H1 (cell line): ENCODE measurements around the gene TUBGCP3. TPM values are rescaled to one million over a fixed set of nuclear protein-coding genes. Genes with fewer than 3 reads are reported as not detected.

Experiments used
- CTCF ChIA-PET: fragments of 300-600 bp; sonication (Branson Sonifier 250); formaldehyde crosslinking; loops from one replicate; lab custom pipeline; 2021; ENCODE audit not compliant: partially characterized antibody; lab: Charles Lee
- POLR2A ChIA-PET: fragments of 300-600 bp; sonication (Branson Sonifier 250); formaldehyde crosslinking; loops from one replicate; lab custom pipeline; 2021; ENCODE audit warnings: inconsistent platforms; ENCODE audit not compliant: partially characterized antibody; lab: Charles Lee
- DNase-seq, 2 experiments: peaks; one replicate each; pipeline versions ENCODE4 v3.0.0 to v3.0.0-alpha.2; 2010 to 2022; ENCODE audit warnings: low spot score in 2 of 2, low read depth in 1 of 2, mixed read lengths in 1 of 2
- FAIRE-seq: peaks from 2 replicates; lab custom pipeline; 2011; peaks lifted over from hg19 to GRCh38; lab: Jason Lieb, UNC
- H2AFZ ChIP-seq: 2 replicates; pipeline ENCODE4 v1.8.1; 2012; ENCODE audit warnings: low read length, inconsistent platforms
- H2AK5ac ChIP-seq: 2 replicates; pipeline ENCODE4 v1.6.1; 2013; ENCODE audit warnings: low read depth, low read length
- H2BK120ac ChIP-seq: replicated peaks from 2 replicates; pipeline ENCODE3; 2013; ENCODE audit warnings: low read depth, low read length, inconsistent platforms
- H2BK12ac ChIP-seq: 2 replicates; pipeline ENCODE4 v1.6.1; 2013; ENCODE audit warnings: low read depth, low read length
- H2BK15ac ChIP-seq: 2 replicates; pipeline ENCODE4 v1.6.1; 2013; ENCODE audit warnings: low read length
- H2BK20ac ChIP-seq: 2 replicates; pipeline ENCODE4 v1.6.1; 2013; ENCODE audit warnings: low read length
- H2BK5ac ChIP-seq: 2 replicates; pipeline ENCODE4 v1.6.1; 2013; ENCODE audit warnings: low read depth, low read length
- H3K14ac ChIP-seq: 2 replicates; pipeline ENCODE4 v1.6.1; 2013; ENCODE audit warnings: inconsistent platforms; ENCODE audit not compliant: insufficient read length
- H3K18ac ChIP-seq: 2 replicates; pipeline ENCODE4 v1.6.1; 2013; ENCODE audit warnings: low read length; ENCODE audit errors: extremely low read depth
- H3K23ac ChIP-seq: 2 replicates; pipeline ENCODE4 v1.6.1; 2013; ENCODE audit warnings: inconsistent platforms; ENCODE audit not compliant: insufficient read length
- H3K23me2 ChIP-seq: 2 replicates; pipeline ENCODE4 v1.6.1; 2013; ENCODE audit warnings: low read depth, low read length
- H3K27ac ChIP-seq: 2 replicates; pipeline ENCODE4 v1.6.1; 2011; ENCODE audit warnings: low read depth, low read length, inconsistent platforms
- H3K27me3 ChIP-seq, 4 experiments: replicated peaks in 1 of 4; 1 replicate in 1 of 4; 2 replicates in 3 of 4; pipeline versions ENCODE4 v1.6.1 to v1.8.1; 2011 to 2013; ENCODE audit warnings: low read length in 3 of 4, mild to moderate bottlenecking in 3 of 4, inconsistent platforms in 2 of 4, mixed read lengths in 2 of 4, moderate library complexity in 1 of 4; ENCODE audit not compliant: control insufficient read depth in 3 of 4, insufficient read depth in 3 of 4; ENCODE audit errors: extremely low read depth in 1 of 4
- H3K36me3 ChIP-seq, 4 experiments: 2 replicates each; pipeline versions ENCODE4 v1.6.1 to v1.8.1; 2011 to 2013; ENCODE audit warnings: mild to moderate bottlenecking in 4 of 4, low read length in 3 of 4, moderate library complexity in 2 of 4, control low read depth in 1 of 4, inconsistent platforms in 1 of 4; ENCODE audit not compliant: insufficient read depth in 4 of 4, control insufficient read depth in 2 of 4
- H3K4ac ChIP-seq: replicated peaks from 2 replicates; pipeline ENCODE3; 2013; ENCODE audit warnings: low read length, low read depth, mixed read lengths, inconsistent platforms; ENCODE audit not compliant: insufficient read length
- H3K4me1 ChIP-seq, 4 experiments: replicated peaks in 1 of 4; 1 replicate in 1 of 4; 2 replicates in 3 of 4; pipeline versions ENCODE4 v1.6.1 to v1.8.1; 2011 to 2013; ENCODE audit warnings: low read length in 3 of 4, inconsistent platforms in 2 of 4, mixed read lengths in 1 of 4; ENCODE audit not compliant: insufficient read depth in 4 of 4, control insufficient read depth in 3 of 4
- H3K4me2 ChIP-seq, 2 experiments: 2 replicates each; pipeline versions ENCODE4 v1.6.1 to v1.8.1; 2011 to 2013; ENCODE audit warnings: low read depth in 2 of 2, low read length in 2 of 2, control low read depth in 1 of 2, inconsistent platforms in 1 of 2, mild to moderate bottlenecking in 1 of 2; ENCODE audit not compliant: insufficient read depth in 1 of 2
- H3K4me3 ChIP-seq, 4 experiments: fragments of 200-600, 300-600 bp in 1 of 4; sonication (generic), shearing (Covaris generic), sonication (Bioruptor Twin) in 1 of 4; 2 replicates each; pipeline versions ENCODE4 v1.5.1 to v1.8.1; 2011 to 2016; ENCODE audit warnings: low read length in 4 of 4, low read depth in 3 of 4, control low read depth in 2 of 4, inconsistent platforms in 2 of 4, mild to moderate bottlenecking in 2 of 4, mixed read lengths in 1 of 4, moderate library complexity in 1 of 4; ENCODE audit not compliant: insufficient read depth in 2 of 4; ENCODE audit errors: extremely low read depth in 1 of 4
- H3K56ac ChIP-seq: replicated peaks from 2 replicates; pipeline ENCODE3; 2013; ENCODE audit warnings: low read depth, mild to moderate bottlenecking, mixed read lengths, low read length, inconsistent platforms; ENCODE audit not compliant: insufficient read length
- H3K79me1 ChIP-seq: 2 replicates; pipeline ENCODE4 v1.6.1; 2013; ENCODE audit warnings: low read depth, low read length, control low read depth
- H3K79me2 ChIP-seq, 2 experiments: 2 replicates each; pipeline versions ENCODE4 v1.6.1 to v1.8.1; 2012 to 2013; ENCODE audit warnings: low read length in 2 of 2, mild to moderate bottlenecking in 2 of 2, inconsistent platforms in 1 of 2; ENCODE audit not compliant: insufficient read depth in 2 of 2, control insufficient read depth in 1 of 2
- H3K9ac ChIP-seq, 4 experiments: replicated peaks in 1 of 4; 1 replicate in 1 of 4; 2 replicates in 3 of 4; pipeline versions ENCODE4 v1.6.1 to v1.8.1; 2011 to 2013; ENCODE audit warnings: low read depth in 3 of 4, low read length in 3 of 4, control low read depth in 2 of 4, mild to moderate bottlenecking in 2 of 4, moderate library complexity in 2 of 4, inconsistent platforms in 1 of 4; ENCODE audit errors: extremely low read depth in 1 of 4
- H3K9me3 ChIP-seq, 2 experiments: 2 replicates each; pipeline versions ENCODE4 v1.6.1 to v1.8.1; 2012 to 2013; ENCODE audit warnings: mild to moderate bottlenecking in 2 of 2, moderate library complexity in 2 of 2, control low read depth in 1 of 2, inconsistent platforms in 1 of 2, low read depth in 1 of 2, low read length in 1 of 2, mixed read lengths in 1 of 2; ENCODE audit not compliant: insufficient read depth in 2 of 2
- H4K20me1 ChIP-seq, 2 experiments: replicated peaks in 1 of 2; 2 replicates each; pipeline versions ENCODE3 to v1.8.1; 2011 to 2013; ENCODE audit warnings: inconsistent platforms in 2 of 2, low read length in 2 of 2, mild to moderate bottlenecking in 1 of 2; ENCODE audit not compliant: insufficient read depth in 2 of 2, control insufficient read depth in 1 of 2
- H4K5ac ChIP-seq: 2 replicates; pipeline ENCODE4 v1.6.1; 2013; ENCODE audit warnings: low read length, low read depth, mixed read lengths, inconsistent platforms; ENCODE audit not compliant: insufficient read length
- H4K8ac ChIP-seq: 2 replicates; pipeline ENCODE4 v1.8.0; 2013; ENCODE audit warnings: mild to moderate bottlenecking, moderate library complexity, low read length, inconsistent platforms; ENCODE audit not compliant: insufficient read depth; ENCODE audit errors: extremely low read depth
- H4K91ac ChIP-seq: replicated peaks from 2 replicates; pipeline ENCODE3; 2013; ENCODE audit warnings: low read length, mixed read lengths, inconsistent platforms; ENCODE audit not compliant: insufficient read length
- BCL11A ChIP-seq, 2 experiments: IDR thresholded peaks; one replicate each; pipeline ENCODE4 v1.6.1; 2011; ENCODE audit warnings: low read depth in 2 of 2, low read length in 2 of 2, mild to moderate bottlenecking in 2 of 2
- CEBPB ChIP-seq: IDR thresholded peaks from 2 replicates; pipeline ENCODE4 v1.6.1; 2012; ENCODE audit warnings: low read depth, low read length
- CHD1 ChIP-seq: IDR thresholded peaks from 2 replicates; pipeline ENCODE4 v1.6.1; 2012; ENCODE audit warnings: low read depth, low read length, improper control_type of control experiment
- CHD2 ChIP-seq: IDR thresholded peaks from 2 replicates; pipeline ENCODE4 v1.6.1; 2012; ENCODE audit warnings: low read length, improper control_type of control experiment
- GABPA ChIP-seq: IDR thresholded peaks from 2 replicates; pipeline ENCODE4 v1.6.1; 2011; ENCODE audit warnings: mild to moderate bottlenecking, low read length, moderate library complexity, borderline replicate concordance; ENCODE audit not compliant: insufficient read depth
- HDAC2 ChIP-seq, 2 experiments: fragments of 300-600 bp in 1 of 2; sonication (generic) in 1 of 2; IDR thresholded peaks; 2 replicates each; pipeline ENCODE4 v1.6.1; 2011 to 2012; ENCODE audit warnings: low read depth in 2 of 2, low read length in 2 of 2, mild to moderate bottlenecking in 2 of 2, moderate library complexity in 2 of 2, borderline replicate concordance in 1 of 2, inconsistent platforms in 1 of 2
- MAFK ChIP-seq: IDR thresholded peaks from 2 replicates; pipeline ENCODE4 v1.6.1; 2012; ENCODE audit warnings: low read depth, mild to moderate bottlenecking, improper control_type of control experiment, low read length
- NANOG ChIP-seq: IDR thresholded peaks from 2 replicates; pipeline ENCODE4 v1.6.1; 2011; ENCODE audit warnings: low read length, low read depth, mild to moderate bottlenecking, inconsistent platforms; ENCODE audit not compliant: insufficient read depth, poor library complexity, severe bottlenecking
- SIN3A ChIP-seq, 2 experiments: IDR thresholded peaks in 1 of 2; conservative IDR thresholded peaks in 1 of 2; 2 replicates each; pipeline ENCODE4 v1.6.1; 2011 to 2012; ENCODE audit warnings: low read length in 2 of 2, improper control_type of control experiment in 1 of 2, low read depth in 1 of 2, mild to moderate bottlenecking in 1 of 2
- SIRT6 ChIP-seq: IDR thresholded peaks from one replicate; pipeline ENCODE4 v1.7.1; 2012; ENCODE audit warnings: low read length, inconsistent platforms
- TEAD4 ChIP-seq: IDR thresholded peaks from 2 replicates; pipeline ENCODE4 v1.6.1; 2012; ENCODE audit warnings: low read depth, low read length, inconsistent platforms, mixed read lengths
- WGBS, 2 experiments: shearing (Covaris generic) in 1 of 2; methylation state at CpG; one replicate each; pipeline versions ENCODE4 v1.1.6 to v1.1.7; 2013 to 2015; ENCODE audit warnings: low lambda C conversion rate in 2 of 2, mixed read lengths in 2 of 2, inconsistent platforms in 1 of 2, low coverage in 1 of 2, missing lambda C conversion rate in 1 of 2; ENCODE audit not compliant: insufficient replicate concordance in 2 of 2, insufficient coverage in 1 of 2, insufficient read length in 1 of 2; ENCODE audit errors: extremely low coverage in 1 of 2, missing lambda C conversion rate in 1 of 2; 5-methylcytosine and 5-hydroxymethylcytosine counted together
- polyA plus RNA-seq, 7 experiments: library from polyadenylated mRNA; depleted of rRNA in 3 of 7; stranded (reverse) in 5 of 7; unstranded in 2 of 7; fragments of >200 nt in 5 of 7; fragments of 200-250 nt in 2 of 7; gene quantifications; 1 replicate in 5 of 7; 2 replicates in 1 of 7; 4 replicates in 1 of 7; pipeline versions ENCODE4 v1.2.1 to v1.2.3, GENCODE V29; 2011 to 2013; ENCODE audit warnings: missing spikeins in 2 of 7, mixed read lengths in 2 of 7
- total RNA-seq: library from RNA; stranded (reverse); fragmentation: NEBNext Ultra II Directional; extraction: Animal tissue kit (Norgen Biotek cat#: 25700); gene quantifications from 2 replicates; pipeline ENCODE4 v1.2.1, GENCODE V29; 2021

Gene TUBGCP3
- total and polyA plus RNA-seq, 2 of the 8 experiments (the other 6 are each of a cell fraction or from before 2014, with no cell fraction given): 27.0 to 31.7 TPM

DNA sequence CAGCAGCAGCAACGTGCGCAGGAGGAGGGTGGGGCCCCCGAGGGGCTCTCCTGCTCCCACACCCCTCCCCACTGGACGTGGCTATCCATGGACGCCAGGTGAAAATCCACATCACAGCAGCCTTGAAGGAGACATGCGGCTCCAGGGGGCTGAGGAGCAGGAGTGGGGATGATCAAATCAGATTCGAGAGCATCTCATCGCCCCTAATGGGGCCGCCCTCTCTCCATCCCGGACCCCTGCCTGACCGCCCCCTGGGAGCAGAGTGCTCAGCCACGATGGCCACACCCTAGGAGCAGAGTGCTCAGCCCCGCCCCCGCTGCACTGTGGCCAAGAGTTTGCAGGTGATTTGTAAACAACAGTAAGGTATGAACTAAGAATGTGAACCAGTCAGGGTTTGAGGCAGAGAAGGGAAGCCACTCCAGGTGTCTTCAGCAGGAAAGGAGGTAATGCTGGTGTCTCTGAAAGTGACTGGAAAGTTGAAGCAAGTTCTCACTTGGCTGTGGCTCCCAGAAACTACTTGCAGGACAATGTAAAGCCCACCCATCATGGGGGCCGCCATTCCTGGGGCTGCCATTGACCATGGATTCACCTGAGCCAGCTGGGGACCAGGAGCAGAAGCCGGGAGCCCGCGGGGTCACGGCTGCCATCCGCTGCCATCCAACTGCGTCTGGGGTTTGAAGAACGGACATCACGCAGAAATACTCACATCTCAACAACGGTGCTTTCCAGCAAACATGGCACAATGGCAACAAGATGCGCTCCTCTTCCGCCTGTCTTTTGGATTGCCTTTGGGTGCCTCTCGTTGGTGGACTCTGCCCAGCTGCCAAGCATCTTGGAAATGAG, 140.0 kb downstream of the TUBGCP3 start:
- ChIA-PET POLR2A (no interaction called here), CTCF (interaction anchor here (0.6 to 1.1 kb wide), 2 partner anchors 46 to 386 kb away, joined by 3 read pairs; no protein-coding TSS in a partner anchor)
- H2AFZ ChIP-seq: no peak overlapping the region
- FAIRE-seq (no peak), DNase-seq (no peak)
- no peaks in the 10 kb centered on the region for H3K79me1 ChIP-seq
- H3K27ac ChIP-seq: no peak overlapping the region
- H3K27me3 ChIP-seq: peaks cover 0 to 3% (median 0%) of the 10 kb centered on the region in 4 experiments; a peak in 2 of 7 replicates
- peaks cover 0 to 2% (median 0%) of the 10 kb centered on the region in 4 experiments; a peak in 1 of 7 replicates for H3K4me1 ChIP-seq
- no peak overlapping the region for H3K23ac ChIP-seq
- H3K4me3 ChIP-seq: no peak overlapping the region
- H3K79me2 ChIP-seq: no peaks in the 10 kb centered on the region
- H2BK20ac ChIP-seq: no peak overlapping the region
- no peak overlapping the region for H4K8ac ChIP-seq
- no peaks in the 10 kb centered on the region for H3K9me3 ChIP-seq
- 86% methylated on average over 26 of the region's 27 CpGs; no CpG with 5 or more reads in 1 of the 2 experiments for WGBS, 2 experiments
- H3K4ac ChIP-seq: no peak overlapping the region
- no peak overlapping the region for H4K91ac ChIP-seq
- no peaks in the 10 kb centered on the region for H4K20me1 ChIP-seq
- H3K23me2 ChIP-seq: no peaks in the 10 kb centered on the region
- no peak overlapping the region for H3K18ac ChIP-seq
- H3K56ac ChIP-seq: no peak overlapping the region
- no peak overlapping the region for H2BK12ac ChIP-seq
- H2BK120ac ChIP-seq: no peak overlapping the region
- no peak overlapping the region for H2BK15ac ChIP-seq
- H4K5ac ChIP-seq: no peak overlapping the region
- H3K9ac ChIP-seq: no peak overlapping the region
- no peak overlapping the region for H2BK5ac ChIP-seq
- H2AK5ac ChIP-seq: no peak overlapping the region
- no peak overlapping the region for H3K14ac ChIP-seq
- H3K4me2 ChIP-seq: no peak overlapping the region; a peak in 1 of 4 replicates
- no peaks in the 10 kb centered on the region for H3K36me3 ChIP-seq
- TF ChIP-seq SIRT6 (no peak), HDAC2 (IDR thresholded peaks at IDR 0.05; ENCODE audit: borderline replicate concordance in 1 of 2, low read depth in 2 of 2, low read length in 2 of 2) (no peak), GABPA (no peak), NANOG (no peak), BCL11A (IDR thresholded peaks at IDR 0.05; ENCODE audit: low read depth in 2 of 2, low read length in 2 of 2) (no peak), SIN3A (conservative IDR thresholded peaks at IDR 0.05 in 1 of 2, IDR thresholded peaks at IDR 0.05 in 1 of 2; ENCODE audit: low read depth in 1 of 2, low read length in 2 of 2) (no peak), CHD2 (no peak), MAFK (no peak), CEBPB (no peak), TEAD4 (no peak), CHD1 (no peak)
